Measurements from ENCODE around the gene HIPK1.

HIPK1 gene

GRCh38 chr1:113928941-113929749 is at the start of gene HIPK1:
HIPK1 (plus strand) TSS chr1:113929324.
- peak; percentile 73 to 91 (median 85) for DNase-seq

GRCh38 chr1:113879739-113880038 is 49.4 kb upstream of the HIPK1 start:
- DNase-seq: no peak

GRCh38 chr1:113881661-113882060 is 47.5 kb upstream of the HIPK1 start:
- DNase-seq: no peak

- DNase-seq: no peak
Observed at GRCh38 chr1:113886417-113887401, 42.4 kb upstream of the HIPK1 start.

GRCh38 chr1:113887402-113888175 is 41.5 kb upstream of the HIPK1 start, which contains the start of gene BCL2L15:
BCL2L15 (minus strand) TSS chr1:113887581; CDS start chr1:113887375, 206 bp downstream.
- no peak for DNase-seq

- no peak for DNase-seq
Observed at GRCh38 chr1:113890816-113891215, 38.3 kb upstream of the HIPK1 start.

GRCh38 chr1:113891631-113892220 is 37.4 kb upstream of the HIPK1 start:
- DNase-seq: no peak

- no peak for DNase-seq
Observed at GRCh38 chr1:113893267-113893666, 35.9 kb upstream of the HIPK1 start.

GRCh38 chr1:113895098-113895497 is 34.0 kb upstream of the HIPK1 start:
- DNase-seq: no peak

- no peak for DNase-seq
Observed at GRCh38 chr1:113895961-113896360, 33.2 kb upstream of the HIPK1 start.

GRCh38 chr1:113898241-113898814 is 30.8 kb upstream of the HIPK1 start:
- DNase-seq: no peak

GRCh38 chr1:113899111-113899510 is 30.0 kb upstream of the HIPK1 start:
- DNase-seq: no peak

- DNase-seq: no peak
Observed at GRCh38 chr1:113901191-113901590, 27.9 kb upstream of the HIPK1 start.

GRCh38 chr1:113903501-113904292 is 25.4 kb upstream of the HIPK1 start:
- no peak for DNase-seq

- peak in 1 of 4 experiments; percentile 32 for DNase-seq
Observed at GRCh38 chr1:113904293-113904673, 24.8 kb upstream of the HIPK1 start.

- peak; percentile 80 to 91 (median 86) for DNase-seq
Observed at GRCh38 chr1:113904674-113905434, 24.3 kb upstream of the HIPK1 start, which contains the start of the genes AP4B1 and DCLRE1B. AP4B1 (minus strand) TSS chr1:113904799; CDS start chr1:113904717, 82 bp downstream. DCLRE1B (plus strand) TSS chr1:113905326; CDS start chr1:113905587, 261 bp downstream.

GRCh38 chr1:113905435-113905861 is 23.7 kb upstream of the HIPK1 start:
- DNase-seq: peak in 2 of 4 experiments; percentile 18 to 26

- no peak for DNase-seq
Observed at GRCh38 chr1:113912594-113913311, 16.4 kb upstream of the HIPK1 start.

GRCh38 chr1:113913312-113913668 is 15.8 kb upstream of the HIPK1 start:
- DNase-seq: no peak
